ENCODE results near the gene HPS5.
"Not testable (repeated sequence)": the region's sequence is repeated elsewhere in the genome, so short reads cannot be mapped to it uniquely, and the experiment has no call there.

The HPS5 gene

GRCh38 chr11:18269252-18269651, 52.7 kb downstream of the HPS5 start:
- DNase-seq: not testable (repeated sequence)

GRCh38 chr11:18267335-18268133, 54.4 kb downstream of the HPS5 start:
- DNase-seq: peak; percentile 9

GRCh38 chr11:18265949-18266348, 56.0 kb downstream of the HPS5 start, which contains the start of gene SAA1:
Gene SAA1 (plus strand): TSS chr11:18266264. CDS start chr11:18266888, 624 bp downstream.
- DNase-seq: no peak

- no peak for DNase-seq
Measured at GRCh38 chr11:18264677-18265555, 57.0 kb downstream of the HPS5 start.

GRCh38 chr11:18264035-18264434, 57.9 kb downstream of the HPS5 start:
- DNase-seq: no peak

GRCh38 chr11:18262681-18263350, 59.1 kb downstream of the HPS5 start:
- not testable (repeated sequence) for DNase-seq

GRCh38 chr11:18261721-18262120, 60.2 kb downstream of the HPS5 start:
- DNase-seq: no peak

- no peak for DNase-seq
Measured at GRCh38 chr11:18259259-18259658, 62.7 kb downstream of the HPS5 start.

GRCh38 chr11:18254781-18255361, 67.1 kb downstream of the HPS5 start:
- DNase-seq: no peak

- no peak for DNase-seq
Measured at GRCh38 chr11:18253778-18254338, 68.1 kb downstream of the HPS5 start.

- DNase-seq: no peak
Measured at GRCh38 chr11:18253233-18253632, 68.7 kb downstream of the HPS5 start.

GRCh38 chr11:18248561-18248960, 73.4 kb downstream of the HPS5 start, which contains the start of gene SAA2:
Gene SAA2 (minus strand): TSS chr11:18248668. CDS start chr11:18248011, 657 bp downstream.
- DNase-seq: no peak

- DNase-seq: not testable (repeated sequence)
Measured at GRCh38 chr11:18247191-18247581, 74.8 kb downstream of the HPS5 start.

- DNase-seq: peak; percentile 56
Measured at GRCh38 chr11:18246379-18247190, 75.4 kb downstream of the HPS5 start.

GRCh38 chr11:18245396-18245795, 76.5 kb downstream of the HPS5 start:
- no peak for DNase-seq

GRCh38 chr11:18243783-18244362, 78.1 kb downstream of the HPS5 start:
- peak; percentile 85 for DNase-seq

GRCh38 chr11:18239655-18240054, 82.3 kb downstream of the HPS5 start:
- no peak for DNase-seq

- no peak for DNase-seq
Measured at GRCh38 chr11:18236664-18237356, 85.1 kb downstream of the HPS5 start, which contains the start of gene SAA4. Gene SAA4 (minus strand): TSS chr11:18236802. CDS start chr11:18235926, 876 bp downstream.

- no peak for DNase-seq
Measured at GRCh38 chr11:18235394-18236334, 86.3 kb downstream of the HPS5 start.

Data from CD4-positive, alpha-beta T cell treated with Interleukin-17A for 1 hour (primary cell).